Measurements from ENCODE around the gene SOBP.

SOBP gene

GRCh38 chr6:107634324-107635056 lies 144.6 kb downstream of the SOBP start:
- in situ Hi-C loops (cut with MboI; ENCODE audit: low sequenced_read_pairs): no loop called here

- in situ Hi-C loops (cut with MboI; ENCODE audit: low sequenced_read_pairs): no loop called here
These were observed 145.2 kb downstream of the SOBP start for GRCh38 chr6:107635057-107635515.

- in situ Hi-C loops (cut with MboI; ENCODE audit: low sequenced_read_pairs): no loop called here
These were observed 146.6 kb downstream of the SOBP start for GRCh38 chr6:107636486-107636885.

- in situ Hi-C loops (cut with MboI; ENCODE audit: low sequenced_read_pairs): no loop called here
These were observed 147.7 kb downstream of the SOBP start for GRCh38 chr6:107637316-107638315.

- in situ Hi-C loops (cut with MboI; ENCODE audit: low sequenced_read_pairs): no loop called here
These were observed 148.6 kb downstream of the SOBP start for GRCh38 chr6:107638493-107638892.

- in situ Hi-C loops (cut with MboI; ENCODE audit: low sequenced_read_pairs): no loop called here
These were observed 149.6 kb downstream of the SOBP start for GRCh38 chr6:107639511-107639910.

- in situ Hi-C loops (cut with MboI; ENCODE audit: low sequenced_read_pairs): no loop called here
These were observed 151.2 kb downstream of the SOBP start for GRCh38 chr6:107641071-107641470.

- in situ Hi-C loops (cut with MboI; ENCODE audit: low sequenced_read_pairs): no loop called here
These were observed 151.6 kb downstream of the SOBP start for GRCh38 chr6:107641500-107641941.

- in situ Hi-C loops (cut with MboI; ENCODE audit: low sequenced_read_pairs): no loop called here
These were observed 152.4 kb downstream of the SOBP start for GRCh38 chr6:107642095-107642860.

GRCh38 chr6:107642861-107643328 lies 153.0 kb downstream of the SOBP start:
- in situ Hi-C loops (cut with MboI; ENCODE audit: low sequenced_read_pairs): no loop called here

- in situ Hi-C loops (cut with MboI; ENCODE audit: low sequenced_read_pairs): no loop called here
These were observed 154.6 kb downstream of the SOBP start for GRCh38 chr6:107644513-107644912.

- in situ Hi-C loops (cut with MboI; ENCODE audit: low sequenced_read_pairs): no loop called here
These were observed 155.8 kb downstream of the SOBP start for GRCh38 chr6:107645740-107646139.

- in situ Hi-C loops (cut with MboI; ENCODE audit: low sequenced_read_pairs): no loop called here
These were observed 156.3 kb downstream of the SOBP start for GRCh38 chr6:107646176-107646575.

- in situ Hi-C loops (cut with MboI; ENCODE audit: low sequenced_read_pairs): no loop called here
These were observed 157.0 kb downstream of the SOBP start for GRCh38 chr6:107646776-107647438.

GRCh38 chr6:107647439-107647948 lies 157.6 kb downstream of the SOBP start:
- in situ Hi-C loops (cut with MboI; ENCODE audit: low sequenced_read_pairs): no loop called here

- in situ Hi-C loops (cut with MboI; ENCODE audit: low sequenced_read_pairs): no loop called here
These were observed 159.1 kb downstream of the SOBP start for GRCh38 chr6:107648983-107649382.

- in situ Hi-C loops (cut with MboI; ENCODE audit: low sequenced_read_pairs): no loop called here
These were observed 162.7 kb downstream of the SOBP start for GRCh38 chr6:107652526-107653182.

GRCh38 chr6:107653183-107653580 lies 163.3 kb downstream of the SOBP start:
- in situ Hi-C loops (cut with MboI; ENCODE audit: low sequenced_read_pairs): no loop called here

GRCh38 chr6:107653861-107654394 lies 164.0 kb downstream of the SOBP start:
- in situ Hi-C loops (cut with MboI; ENCODE audit: low sequenced_read_pairs): no loop called here

All from HL-60/S4 treated with phorbol 12-myristate 13-acetate at 8.2 ng/mL for 4 days and 3 days (cell line).